IMR-90 (cell line): ENCODE measurements around the gene MICAL3.

Experiments
- CTCF ChIP-seq: conservative IDR thresholded peaks from 2 replicates; pipeline ENCODE4 v1.5.1; 2012; ENCODE audit warnings: mild to moderate bottlenecking, low read depth, low read length, improper control_type of control experiment
- POLR2A ChIP-seq: IDR thresholded peaks from 2 replicates; pipeline ENCODE4 v1.6.1; 2012; ENCODE audit warnings: mild to moderate bottlenecking, low read depth, low read length

- TF ChIP-seq CTCF (no peak), POLR2A (no peak)
Measured at GRCh38 chr22:17920992-17921650, 103.2 kb downstream of the MICAL3 start.
